Measurements from ENCODE around the gene RALGAPA2.
A peak's percentile ranks its signal among the peaks of the same experiment; 100 is the strongest.

The RALGAPA2 gene

GRCh38 chr20:20454850-20455627, 257.4 kb downstream of the RALGAPA2 start:
- DNase-seq = no peak

- no peak for DNase-seq
Observed at GRCh38 chr20:20454367-20454766, 258.1 kb downstream of the RALGAPA2 start.

GRCh38 chr20:20452254-20452676, 260.2 kb downstream of the RALGAPA2 start:
- peak; percentile 54 for DNase-seq

- no peak for DNase-seq
Observed at GRCh38 chr20:20450521-20450920, 261.9 kb downstream of the RALGAPA2 start.

GRCh38 chr20:20448881-20449280, 263.6 kb downstream of the RALGAPA2 start:
- DNase-seq = no peak

GRCh38 chr20:20447196-20447595, 265.2 kb downstream of the RALGAPA2 start:
- DNase-seq = no peak

GRCh38 chr20:20446425-20447015, 265.9 kb downstream of the RALGAPA2 start:
- DNase-seq = no peak

GRCh38 chr20:20446001-20446400, 266.4 kb downstream of the RALGAPA2 start:
- no peak for DNase-seq

GRCh38 chr20:20443504-20443903, 268.9 kb downstream of the RALGAPA2 start:
- DNase-seq = no peak

GRCh38 chr20:20442466-20442865, 270.0 kb downstream of the RALGAPA2 start:
- no peak for DNase-seq

GRCh38 chr20:20440886-20441658, 271.4 kb downstream of the RALGAPA2 start:
- no peak for DNase-seq

GRCh38 chr20:20440481-20440880, 272.0 kb downstream of the RALGAPA2 start:
- DNase-seq = no peak

- no peak for DNase-seq
Observed at GRCh38 chr20:20439602-20440190, 272.7 kb downstream of the RALGAPA2 start.

- DNase-seq = no peak
Observed at GRCh38 chr20:20437314-20437713, 275.1 kb downstream of the RALGAPA2 start.

- DNase-seq = no peak
Observed at GRCh38 chr20:20436689-20437088, 275.8 kb downstream of the RALGAPA2 start.

GRCh38 chr20:20435453-20435852, 277.0 kb downstream of the RALGAPA2 start:
- DNase-seq = no peak

GRCh38 chr20:20432618-20433286, 279.7 kb downstream of the RALGAPA2 start:
- no peak for DNase-seq

GRCh38 chr20:20430066-20430465, 282.4 kb downstream of the RALGAPA2 start:
- no peak for DNase-seq

- no peak for DNase-seq
Observed at GRCh38 chr20:20428067-20428466, 284.4 kb downstream of the RALGAPA2 start.

- no peak for DNase-seq
Observed at GRCh38 chr20:20427227-20427864, 285.1 kb downstream of the RALGAPA2 start.

GRCh38 chr20:20426655-20426907, 285.9 kb downstream of the RALGAPA2 start:
- DNase-seq = no peak

GRCh38 chr20:20425823-20426654, 286.4 kb downstream of the RALGAPA2 start:
- no peak for DNase-seq
